CD14-positive monocyte (primary cell): ENCODE data around the gene XPO4. TPM values are rescaled to one million over a fixed set of nuclear protein-coding genes. Genes with fewer than 3 reads are reported as not detected.

Experiments used
- DNase-seq, 3 donors: peaks; one replicate each; pipeline ENCODE4 v3.0.0-alpha.2; 2011 to 2022
- H2AFZ ChIP-seq: 2 replicates; pipeline ENCODE4 v1.6.0; 2012; ENCODE audit warnings: mild to moderate bottlenecking, low read depth, low read length, inconsistent platforms; ENCODE audit not compliant: insufficient read depth, poor library complexity, severe bottlenecking
- H3K27ac ChIP-seq, 2 donors: 1 replicate in 1 of 2; 2 replicates in 1 of 2; pipeline ENCODE4 v1.5.1; 2012 to 2013; ENCODE audit warnings: low read length in 2 of 2, control low read depth in 1 of 2, inconsistent platforms in 1 of 2, low read depth in 1 of 2, mild to moderate bottlenecking in 1 of 2
- H3K27me3 ChIP-seq, 2 donors: one replicate each; pipeline versions ENCODE4 v1.6.0 to v1.6.1; 2011 to 2013; ENCODE audit warnings: low read length in 2 of 2; ENCODE audit not compliant: control insufficient read depth in 2 of 2, insufficient read depth in 2 of 2
- H3K36me3 ChIP-seq, 2 donors: replicated peaks in 1 of 2; 1 replicate in 1 of 2; 2 replicates in 1 of 2; pipeline versions ENCODE4 v1.5.1 to v1.6.1; 2012 to 2013; ENCODE audit warnings: low read length in 2 of 2, control low read depth in 1 of 2, inconsistent platforms in 1 of 2, mild to moderate bottlenecking in 1 of 2; ENCODE audit not compliant: insufficient read depth in 2 of 2, control insufficient read depth in 1 of 2
- H3K4me1 ChIP-seq, 2 donors: 1 replicate in 1 of 2; 2 replicates in 1 of 2; pipeline versions ENCODE4 v1.5.1 to v1.6.1; 2012 to 2013; ENCODE audit warnings: low read length in 2 of 2, control low read depth in 1 of 2, inconsistent platforms in 1 of 2, mild to moderate bottlenecking in 1 of 2, moderate library complexity in 1 of 2; ENCODE audit not compliant: insufficient read depth in 2 of 2, control insufficient read depth in 1 of 2
- H3K4me2 ChIP-seq: replicated peaks from 2 replicates; pipeline ENCODE3; 2012; ENCODE audit warnings: low read length, moderate library complexity, mild to moderate bottlenecking; ENCODE audit not compliant: poor library complexity, severe bottlenecking; ENCODE audit errors: extremely low read depth
- H3K4me3 ChIP-seq, 3 experiments: fragments of 200-600 bp in 1 of 3; sonication (generic) in 1 of 3; replicated peaks in 1 of 3; 1 replicate in 2 of 3; 2 replicates in 1 of 3; pipeline ENCODE4 v1.5.1; 2011 to 2013; ENCODE audit warnings: low read length in 3 of 3, mild to moderate bottlenecking in 3 of 3, control low read depth in 2 of 3, low read depth in 2 of 3, inconsistent platforms in 1 of 3, moderate library complexity in 1 of 3
- H3K79me2 ChIP-seq: 2 replicates; pipeline ENCODE4 v1.6.0; 2012; ENCODE audit warnings: mild to moderate bottlenecking, control low read depth, inconsistent platforms, low read length, moderate library complexity; ENCODE audit not compliant: insufficient read depth
- H3K9ac ChIP-seq: 2 replicates; pipeline ENCODE4 v1.6.0; 2017; ENCODE audit warnings: low read length, mild to moderate bottlenecking; ENCODE audit not compliant: insufficient read depth, poor library complexity, severe bottlenecking
- H3K9me3 ChIP-seq, 2 donors: replicated peaks in 1 of 2; 1 replicate in 1 of 2; 2 replicates in 1 of 2; pipeline versions ENCODE4 v1.5.1 to v1.6.1; 2012 to 2013; ENCODE audit warnings: low read length in 2 of 2, control low read depth in 1 of 2; ENCODE audit not compliant: control insufficient read depth in 1 of 2, insufficient read depth in 1 of 2
- H4K20me1 ChIP-seq: 2 replicates; pipeline ENCODE4 v1.6.0; 2012; ENCODE audit warnings: mild to moderate bottlenecking, low read length, control low read depth, moderate library complexity; ENCODE audit not compliant: insufficient read depth
- H3K27ac Mint-ChIP-seq, 7 donors: one replicate each; pipeline ENCODE4 v1.8.0; 2020; ENCODE audit warnings: mild to moderate bottlenecking in 7 of 7, mixed read lengths in 7 of 7, moderate library complexity in 6 of 7, inconsistent platforms in 2 of 7
- H3K27me3 Mint-ChIP-seq, 3 donors: one replicate each; pipeline ENCODE4 v1.8.0; 2021 to 2022; ENCODE audit warnings: low read depth in 3 of 3, mild to moderate bottlenecking in 3 of 3, mixed read lengths in 3 of 3, moderate library complexity in 3 of 3, inconsistent platforms in 1 of 3
- H3K36me3 Mint-ChIP-seq, 2 donors: one replicate each; pipeline ENCODE4 v1.8.0; 2020; ENCODE audit warnings: mixed read lengths in 2 of 2, inconsistent platforms in 1 of 2, mild to moderate bottlenecking in 1 of 2
- H3K4me1 Mint-ChIP-seq: one replicate; pipeline ENCODE4 v1.8.0; 2020; ENCODE audit warnings: mild to moderate bottlenecking, mixed read lengths
- H3K4me3 Mint-ChIP-seq, 2 donors: one replicate each; pipeline ENCODE4 v1.8.0; 2020; ENCODE audit warnings: mild to moderate bottlenecking in 2 of 2, mixed read lengths in 2 of 2, moderate library complexity in 1 of 2
- H3K9me3 Mint-ChIP-seq, 7 donors: one replicate each; pipeline ENCODE4 v1.8.0; 2020 to 2022; ENCODE audit warnings: mixed read lengths in 7 of 7, mild to moderate bottlenecking in 6 of 7, moderate library complexity in 6 of 7, inconsistent platforms in 2 of 7
- WGBS: methylation state at CpG from one replicate; pipeline ENCODE4 v1.1.5; 2013; ENCODE audit warnings: missing lambda C conversion rate; ENCODE audit not compliant: insufficient coverage; 5-methylcytosine and 5-hydroxymethylcytosine counted together
- intact Hi-C, 2 donors: fragments of 100-400 bp; cut with micrococcal nuclease; formaldehyde crosslinking; loops; one replicate each; pipeline versions ENCODE4 v1.15.0 to v1.15.1; 2023
- polyA plus RNA-seq, 3 donors: library from polyadenylated mRNA; depleted of rRNA in 1 of 3; unstranded in 2 of 3; stranded (reverse) in 1 of 3; fragments of 300-500 nt in 2 of 3; fragments of >200 nt in 1 of 3; fragmentation: Illumina TruSeq in 2 of 3; gene quantifications; 1 replicate in 2 of 3; 2 replicates in 1 of 3; pipeline ENCODE4 v1.2.3, GENCODE V29; 2012 to 2021
- TF ChIP-seq, protein P1 (sequence below): fragments of 200-600 bp; IDR thresholded peaks from one replicate; pipeline ENCODE4 v1.8.0; 2022; ENCODE audit warnings: antibody characterized with exemption, mild to moderate bottlenecking

XPO4 gene
- polyA plus RNA-seq, 3 donors, result 2.9 to 4.4 (median 4.0) TPM

DNA sequence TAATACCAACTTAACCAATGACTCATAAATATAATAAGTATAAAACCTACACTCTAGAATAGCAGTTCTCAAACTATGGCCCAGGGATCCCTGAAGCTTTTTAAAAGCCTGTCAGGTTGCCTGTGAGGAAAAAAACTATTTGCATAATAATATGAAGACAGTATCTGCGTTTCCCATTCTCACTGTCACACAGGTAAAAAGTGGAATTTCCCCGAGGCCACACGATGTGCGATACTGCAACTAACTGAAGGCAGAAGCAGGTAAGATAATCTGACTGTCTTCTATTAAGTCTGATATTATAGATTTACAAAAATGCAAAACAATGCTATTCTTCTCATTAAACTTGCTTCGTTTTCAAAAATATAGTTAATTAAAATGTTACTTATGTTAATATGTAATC is 76.2 kb downstream of the XPO4 start:
- Mint-ChIP-seq H3K9me3 (no peaks in the 10 kb centered on the region), H3K4me1 (peaks cover 6% of the 10 kb centered on the region), H3K27me3 (no peaks in the 10 kb centered on the region), H3K4me3 (no peak overlapping the region), H3K27ac (no peak overlapping the region), H3K36me3 (peaks cover 9 to 13% of the 10 kb centered on the region in 2 donors)
- Histone ChIP-seq H3K27me3 (no peaks in the 10 kb centered on the region), H3K79me2 (no peaks in the 10 kb centered on the region), H3K4me2 (no peak overlapping the region), H4K20me1 (no peaks in the 10 kb centered on the region), H2AFZ (no peak overlapping the region), H3K9me3 (no peaks in the 10 kb centered on the region), H3K4me1 (no peaks in the 10 kb centered on the region), H3K4me3 (no peak overlapping the region), H3K36me3 (peaks cover 7 to 12% of the 10 kb centered on the region in 2 donors), H3K9ac (no peak overlapping the region), H3K27ac (no peak overlapping the region)
- DNase-seq, result no peak
- no CpG with 5 or more reads among the region's 5 CpGs for WGBS
- TF ChIP-seq, protein P1, sequence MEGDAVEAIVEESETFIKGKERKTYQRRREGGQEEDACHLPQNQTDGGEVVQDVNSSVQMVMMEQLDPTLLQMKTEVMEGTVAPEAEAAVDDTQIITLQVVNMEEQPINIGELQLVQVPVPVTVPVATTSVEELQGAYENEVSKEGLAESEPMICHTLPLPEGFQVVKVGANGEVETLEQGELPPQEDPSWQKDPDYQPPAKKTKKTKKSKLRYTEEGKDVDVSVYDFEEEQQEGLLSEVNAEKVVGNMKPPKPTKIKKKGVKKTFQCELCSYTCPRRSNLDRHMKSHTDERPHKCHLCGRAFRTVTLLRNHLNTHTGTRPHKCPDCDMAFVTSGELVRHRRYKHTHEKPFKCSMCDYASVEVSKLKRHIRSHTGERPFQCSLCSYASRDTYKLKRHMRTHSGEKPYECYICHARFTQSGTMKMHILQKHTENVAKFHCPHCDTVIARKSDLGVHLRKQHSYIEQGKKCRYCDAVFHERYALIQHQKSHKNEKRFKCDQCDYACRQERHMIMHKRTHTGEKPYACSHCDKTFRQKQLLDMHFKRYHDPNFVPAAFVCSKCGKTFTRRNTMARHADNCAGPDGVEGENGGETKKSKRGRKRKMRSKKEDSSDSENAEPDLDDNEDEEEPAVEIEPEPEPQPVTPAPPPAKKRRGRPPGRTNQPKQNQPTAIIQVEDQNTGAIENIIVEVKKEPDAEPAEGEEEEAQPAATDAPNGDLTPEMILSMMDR, result no peak
- intact Hi-C loops, result loop anchor here (5.0 kb wide), 2 partner anchors 114 to 329 kb away; no protein-coding TSS in a partner anchor

DNA sequence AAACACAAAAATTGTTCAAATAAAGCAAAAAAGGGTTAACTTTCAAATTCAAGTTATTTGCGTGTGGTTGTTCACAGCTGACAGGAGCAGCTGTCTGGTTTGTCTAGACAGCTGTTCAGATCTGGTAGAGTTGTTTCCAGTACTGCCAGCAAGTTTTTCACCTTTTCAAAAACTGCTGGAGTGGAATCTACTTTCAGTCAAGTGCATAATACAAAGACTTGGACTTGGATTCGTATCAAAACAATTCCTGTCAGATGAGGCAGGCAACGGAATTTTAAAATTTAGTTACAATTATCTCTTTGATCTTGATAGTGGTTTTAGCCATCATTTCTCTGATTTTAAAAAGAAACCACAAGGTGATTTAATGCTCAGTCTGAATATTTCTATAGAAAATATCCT is 77.1 kb downstream of the XPO4 start:
- H2AFZ ChIP-seq, result no peak overlapping the region
- TF ChIP-seq, protein P1, result no peak
- no peaks in the 10 kb centered on the region for H3K4me1 ChIP-seq
- H4K20me1 ChIP-seq, result no peaks in the 10 kb centered on the region
- no peak for DNase-seq
- H3K27me3 ChIP-seq, result no peaks in the 10 kb centered on the region
- no peak overlapping the region for H3K4me3 Mint-ChIP-seq
- peaks cover 6% of the 10 kb centered on the region for H3K4me1 Mint-ChIP-seq
- no peaks in the 10 kb centered on the region for H3K9me3 ChIP-seq
- no peak overlapping the region for H3K27ac ChIP-seq
- no peak overlapping the region for H3K4me2 ChIP-seq
- H3K36me3 Mint-ChIP-seq, result peaks cover 17 to 18% of the 10 kb centered on the region in 2 donors
- intact Hi-C loops, result loop anchor here (5.0 kb wide), 2 partner anchors 113 to 328 kb away; no protein-coding TSS in a partner anchor
- no peaks in the 10 kb centered on the region for H3K79me2 ChIP-seq
- H3K27me3 Mint-ChIP-seq, result no peaks in the 10 kb centered on the region
- no peak overlapping the region for H3K4me3 ChIP-seq
- H3K9ac ChIP-seq, result no peak overlapping the region
- peaks cover 13 to 18% of the 10 kb centered on the region in 2 donors for H3K36me3 ChIP-seq
- WGBS, result no CpG with 5 or more reads among the region's 3 CpGs
- no peak overlapping the region for H3K27ac Mint-ChIP-seq
- no peaks in the 10 kb centered on the region for H3K9me3 Mint-ChIP-seq
